Common myeloid progenitor, CD34-positive (primary cell): ENCODE data around the gene SPART.
A peak's percentile ranks its signal among the peaks of the same experiment; 100 is the strongest.

Source experiments
- CTCF ChIA-PET: fragments of 350-600 bp; sonication (Branson Sonifier 250); formaldehyde crosslinking; loops from one replicate; lab custom pipeline; 2021; ENCODE audit warnings: antibody characterized with exemption; lab: Charles Lee
- POLR2A ChIA-PET: fragments of 350-600 bp; sonication (Branson Sonifier 250); formaldehyde crosslinking; loops from one replicate; lab custom pipeline; 2021; ENCODE audit warnings: antibody characterized with exemption; lab: Charles Lee
- DNase-seq, 3 donors: peaks; one replicate each; pipeline versions ENCODE4 v3.0.0 to v3.0.0-alpha.2; 2013
- H3K27ac ChIP-seq, 2 experiments: 1 replicate in 1 of 2; 2 replicates in 1 of 2; pipeline ENCODE4 v1.7.0; 2013; ENCODE audit warnings: inconsistent platforms in 2 of 2, low read length in 2 of 2, mild to moderate bottlenecking in 2 of 2, low read depth in 1 of 2, moderate library complexity in 1 of 2; ENCODE audit not compliant: severe bottlenecking in 2 of 2, insufficient read depth in 1 of 2, poor library complexity in 1 of 2
- H3K27me3 ChIP-seq, 5 experiments: replicated peaks in 2 of 5; 1 replicate in 3 of 5; 2 replicates in 2 of 5; pipeline versions ENCODE4 v1.6.1 to v1.7.0; 2013; ENCODE audit warnings: low read length in 4 of 5, mild to moderate bottlenecking in 2 of 5, moderate library complexity in 2 of 5, inconsistent platforms in 1 of 5; ENCODE audit not compliant: insufficient read depth in 5 of 5, control insufficient read depth in 4 of 5
- H3K36me3 ChIP-seq, 4 experiments: 1 replicate in 2 of 4; 2 replicates in 2 of 4; pipeline versions ENCODE4 v1.6.1 to v1.7.0; 2013; ENCODE audit warnings: low read length in 3 of 4, control low read depth in 1 of 4, mild to moderate bottlenecking in 1 of 4; ENCODE audit not compliant: control insufficient read depth in 4 of 4, insufficient read depth in 4 of 4
- H3K4me1 ChIP-seq, 4 experiments: 1 replicate in 3 of 4; 2 replicates in 1 of 4; pipeline versions ENCODE4 v1.6.1 to v1.7.1; 2013; ENCODE audit warnings: low read length in 3 of 4, mild to moderate bottlenecking in 3 of 4, control low read depth in 1 of 4, inconsistent platforms in 1 of 4, moderate library complexity in 1 of 4; ENCODE audit not compliant: control insufficient read depth in 4 of 4, insufficient read depth in 4 of 4; ENCODE audit errors: control extremely low read depth in 1 of 4
- H3K4me3 ChIP-seq, 7 experiments: 1 replicate in 4 of 7; 2 replicates in 3 of 7; pipeline versions ENCODE4 v1.5.1 to v1.7.0; 2013; ENCODE audit warnings: mild to moderate bottlenecking in 7 of 7, low read length in 6 of 7, moderate library complexity in 6 of 7, inconsistent platforms in 2 of 7, low read depth in 2 of 7, control low read depth in 1 of 7; ENCODE audit not compliant: insufficient read depth in 4 of 7, control insufficient read depth in 1 of 7; ENCODE audit errors: extremely low read depth in 1 of 7
- H3K9me3 ChIP-seq, 5 experiments: 1 replicate in 4 of 5; 2 replicates in 1 of 5; pipeline versions ENCODE4 v1.6.1 to v1.7.1; 2013; ENCODE audit warnings: low read length in 4 of 5, mild to moderate bottlenecking in 2 of 5, inconsistent platforms in 1 of 5, low read depth in 1 of 5, moderate library complexity in 1 of 5; ENCODE audit not compliant: control insufficient read depth in 4 of 5, insufficient read depth in 2 of 5; ENCODE audit errors: control extremely low read depth in 1 of 5
- WGBS: methylation state at CpG from one replicate; pipeline ENCODE4 v1.1.5; 2013; ENCODE audit not compliant: insufficient coverage; 5-methylcytosine and 5-hydroxymethylcytosine counted together

The SPART gene

GRCh38 chr13:36344173-36344572, 2.0 kb downstream of the SPART start:
- Histone ChIP-seq H3K4me1 (peaks cover 8 to 34% (median 19%) of the 10 kb centered on the region in 4 experiments), H3K27me3 (no peaks in the 10 kb centered on the region), H3K9me3 (no peaks in the 10 kb centered on the region), H3K36me3 (peaks cover 0 to 2% (median 0%) of the 10 kb centered on the region in 4 experiments), H3K4me3 (peak overlapping the region in 5 of 7 experiments; percentile 6 to 92 (median 85)), H3K27ac (peak overlapping the region in 1 of 2 experiments; percentile 99)
- ChIA-PET CTCF (interaction anchor here (1.1 kb wide), 2 partner anchors 9 to 29 kb away, joined by 4 read pairs; no protein-coding TSS in a partner anchor), POLR2A (interaction anchor here (1.5 kb wide), 1 partner anchor 47 kb away, joined by 3 read pairs; the partner anchor contains the start of gene CCDC169)
- DNase-seq: peak; percentile 15 to 39 (median 34)
- WGBS: 100% methylated on average over 3 of the region's 6 CpGs

- ChIA-PET POLR2A (interaction anchor here (1.5 kb wide), 1 partner anchor 47 kb away, joined by 3 read pairs; the partner anchor contains the start of gene CCDC169), CTCF (interaction anchor here (1.1 kb wide), 2 partner anchors 9 to 29 kb away, joined by 4 read pairs; no protein-coding TSS in a partner anchor)
- H3K27me3 ChIP-seq: no peaks in the 10 kb centered on the region
- peak overlapping the region in 3 of 7 experiments; percentile 6 to 86 (median 80) for H3K4me3 ChIP-seq
- H3K4me1 ChIP-seq: peaks cover 8 to 34% (median 19%) of the 10 kb centered on the region in 4 experiments
- 100% methylated on average over 2 of the region's 3 CpGs for WGBS
- DNase-seq: peak in 1 of 3 donors; percentile 4
- no peak overlapping the region for H3K27ac ChIP-seq
- H3K9me3 ChIP-seq: no peaks in the 10 kb centered on the region
- H3K36me3 ChIP-seq: peaks cover 0 to 2% (median under 1%) of the 10 kb centered on the region in 4 experiments
Measured at GRCh38 chr13:36343766-36344165, 2.4 kb downstream of the SPART start.

GRCh38 chr13:36342715-36343114, 3.5 kb downstream of the SPART start:
- Histone ChIP-seq H3K27ac (no peak overlapping the region), H3K9me3 (no peaks in the 10 kb centered on the region), H3K27me3 (no peaks in the 10 kb centered on the region), H3K36me3 (peaks cover 0 to 5% (median 2%) of the 10 kb centered on the region in 4 experiments), H3K4me1 (peaks cover 8 to 34% (median 19%) of the 10 kb centered on the region in 4 experiments), H3K4me3 (no peak overlapping the region)
- DNase-seq: no peak
- WGBS: 100% methylated on average over 2 of the region's 2 CpGs
- CTCF ChIA-PET: no interaction called here
- POLR2A ChIA-PET: no interaction called here

- H3K4me3 ChIP-seq: no peak overlapping the region
- H3K27ac ChIP-seq: no peak overlapping the region
- H3K27me3 ChIP-seq: no peaks in the 10 kb centered on the region
- DNase-seq: no peak
- peaks cover 0 to 5% (median 2%) of the 10 kb centered on the region in 4 experiments for H3K36me3 ChIP-seq
- no peaks in the 10 kb centered on the region for H3K9me3 ChIP-seq
- 80% methylated on average over 1 of the region's 1 CpG for WGBS
- ChIA-PET POLR2A (no interaction called here), CTCF (interaction anchor here (1.8 kb wide), 1 partner anchor 11 kb away, joined by 6 read pairs; no protein-coding TSS in a partner anchor)
- H3K4me1 ChIP-seq: peaks cover 7 to 27% (median 16%) of the 10 kb centered on the region in 4 experiments
Measured at GRCh38 chr13:36341718-36342117, 4.5 kb downstream of the SPART start.

GRCh38 chr13:36339600-36340155, 6.5 kb downstream of the SPART start:
- H3K27me3 ChIP-seq: no peaks in the 10 kb centered on the region
- DNase-seq: no peak
- peaks cover 5 to 18% (median 6%) of the 10 kb centered on the region in 4 experiments for H3K36me3 ChIP-seq
- WGBS: 100% methylated on average over 1 of the region's 4 CpGs
- peaks cover 3 to 19% (median 11%) of the 10 kb centered on the region in 4 experiments for H3K4me1 ChIP-seq
- H3K9me3 ChIP-seq: no peaks in the 10 kb centered on the region
- H3K4me3 ChIP-seq: no peak overlapping the region
- no peak overlapping the region for H3K27ac ChIP-seq
- ChIA-PET CTCF (interaction anchor here (1.0 kb wide), 1 partner anchor 57 kb away, joined by 3 read pairs; no protein-coding TSS in a partner anchor), POLR2A (no interaction called here)

- ChIA-PET CTCF (interaction anchor here (1.7 kb wide), 1 partner anchor 9 kb away, joined by 6 read pairs; no protein-coding TSS in a partner anchor), POLR2A (no interaction called here)
- H3K4me3 ChIP-seq: no peak overlapping the region
- no peaks in the 10 kb centered on the region for H3K27me3 ChIP-seq
- no peak for DNase-seq
- H3K36me3 ChIP-seq: peaks cover 7 to 29% (median 10%) of the 10 kb centered on the region in 4 experiments
- no peak overlapping the region for H3K27ac ChIP-seq
- H3K9me3 ChIP-seq: no peaks in the 10 kb centered on the region
- no CpG with 5 or more reads among the region's 3 CpGs for WGBS
- peaks cover 0 to 12% (median 4%) of the 10 kb centered on the region in 4 experiments for H3K4me1 ChIP-seq
Measured at GRCh38 chr13:36337938-36338641, 8.1 kb downstream of the SPART start.
